HepG2 (cell line): ENCODE measurements around the gene PISD. TPM values are rescaled to one million over a fixed set of nuclear protein-coding genes. Genes with fewer than 3 reads are reported as not detected.

Source experiments
- ARNT2 ChIP-seq: sonication (generic); formaldehyde crosslinking; IDR thresholded peaks from 2 replicates; pipeline ENCODE4 v1.8.0; 2022; ENCODE audit warnings: mild to moderate bottlenecking, low read depth, missing genetic modification reagents, moderate library complexity
- ATRX ChIP-seq: sonication (generic); formaldehyde crosslinking; IDR thresholded peaks from 2 replicates; pipeline ENCODE4 v1.4.0; 2020; ENCODE audit warnings: missing genetic modification reagents, borderline replicate concordance
- ELF4 ChIP-seq: sonication (generic); formaldehyde crosslinking; IDR thresholded peaks from 2 replicates; pipeline ENCODE4 v1.5.0; 2020; ENCODE audit warnings: missing genetic modification reagents, mild to moderate bottlenecking, moderate library complexity, borderline replicate concordance
- ETV6 ChIP-seq: sonication (generic); formaldehyde crosslinking; conservative IDR thresholded peaks from 2 replicates; pipeline ENCODE4 v1.4.0; 2020; ENCODE audit warnings: missing genetic modification reagents
- FOXO1 ChIP-seq: sonication (generic); formaldehyde crosslinking; IDR thresholded peaks from 2 replicates; pipeline ENCODE4 v1.4.0; 2020; ENCODE audit warnings: missing genetic modification reagents
- HOXD1 ChIP-seq: sonication (generic); formaldehyde crosslinking; IDR thresholded peaks from 2 replicates; pipeline ENCODE4 v1.5.0; 2020; ENCODE audit warnings: missing genetic modification reagents
- KDM3A ChIP-seq: IDR thresholded peaks from 2 replicates; pipeline ENCODE4 v1.6.1; 2018; ENCODE audit warnings: low read depth, missing compliant biosample characterization
- MLLT10 ChIP-seq: sonication (generic); formaldehyde crosslinking; IDR thresholded peaks from 2 replicates; pipeline ENCODE4 v1.4.0; 2020; ENCODE audit warnings: missing genetic modification reagents
- MYC ChIP-seq: sonication (generic); formaldehyde crosslinking; IDR thresholded peaks from 2 replicates; pipeline ENCODE4 v1.9.0; 2021; ENCODE audit warnings: missing genetic modification reagents, borderline replicate concordance
- NFE2 ChIP-seq: sonication (generic); formaldehyde crosslinking; IDR thresholded peaks from 2 replicates; pipeline ENCODE4 v1.4.0; 2020; ENCODE audit warnings: missing genetic modification reagents
- PCBP1 ChIP-seq: fragments of 200-400 bp; formaldehyde crosslinking; IDR thresholded peaks from 2 replicates; pipeline ENCODE4 v1.6.1; 2017; ENCODE audit warnings: mild to moderate bottlenecking, low read depth, low read length, borderline replicate concordance
- POLR2G ChIP-seq: fragments of 200-400 bp; formaldehyde crosslinking; IDR thresholded peaks from 2 replicates; pipeline ENCODE4 v1.6.1; 2018; ENCODE audit warnings: mild to moderate bottlenecking, low read depth, low read length, moderate library complexity
- RAD51 ChIP-seq: fragments of 450-650 bp; IDR thresholded peaks from 2 replicates; pipeline ENCODE4 v1.6.1; 2016; ENCODE audit warnings: borderline replicate concordance
- RARG ChIP-seq: sonication (generic); formaldehyde crosslinking; IDR thresholded peaks from 2 replicates; pipeline ENCODE4 v1.4.0; 2020; ENCODE audit warnings: low read depth, mild to moderate bottlenecking, missing genetic modification reagents
- SP1 ChIP-seq, 2 experiments: fragments of 450-650 bp in 1 of 2; sonication (generic) in 1 of 2; formaldehyde crosslinking in 1 of 2; IDR thresholded peaks; 2 replicates each; pipeline versions ENCODE4 v1.4.0 to v1.6.1; 2016 to 2020; ENCODE audit warnings: missing genetic modification reagents in 1 of 2
- TBP ChIP-seq: sonication (generic); formaldehyde crosslinking; IDR thresholded peaks from 2 replicates; pipeline ENCODE4 v1.5.0; 2020; ENCODE audit warnings: missing genetic modification reagents
- ZBTB20 ChIP-seq: sonication (generic); formaldehyde crosslinking; IDR thresholded peaks from 2 replicates; pipeline ENCODE4 v1.8.1; 2023; ENCODE audit warnings: missing genetic modification reagents, low read depth, mild to moderate bottlenecking, borderline replicate concordance
- ZNF337 ChIP-seq: sonication (generic); formaldehyde crosslinking; IDR thresholded peaks from 2 replicates; pipeline ENCODE4 v1.5.1; 2020; ENCODE audit warnings: missing genetic modification reagents, low read depth, mild to moderate bottlenecking, borderline replicate concordance
- ZNF33A ChIP-seq: sonication (generic); formaldehyde crosslinking; IDR thresholded peaks from 2 replicates; pipeline ENCODE4 v1.5.1; 2020; ENCODE audit warnings: missing genetic modification reagents, mild to moderate bottlenecking, moderate library complexity, borderline replicate concordance
- ZNF354B ChIP-seq: sonication (generic); formaldehyde crosslinking; IDR thresholded peaks from 2 replicates; pipeline ENCODE4 v1.8.0; 2022; ENCODE audit warnings: mild to moderate bottlenecking, missing genetic modification reagents
- ZNF367 ChIP-seq: sonication (generic); formaldehyde crosslinking; IDR thresholded peaks from 2 replicates; pipeline ENCODE4 v1.4.0; 2020; ENCODE audit warnings: missing genetic modification reagents, borderline replicate concordance
- ZNF501 ChIP-seq: sonication (generic); formaldehyde crosslinking; IDR thresholded peaks from 2 replicates; pipeline ENCODE4 v1.5.1; 2020; ENCODE audit warnings: mild to moderate bottlenecking, moderate library complexity, missing genetic modification reagents
- polyA plus RNA-seq, 8 experiments: library from polyadenylated mRNA; depleted of rRNA in 3 of 8; stranded (reverse) in 7 of 8; unstranded in 1 of 8; fragments of >200 nt; fragmentation: Illumina TruSeq in 4 of 8; extraction: Trizol in 4 of 8; gene quantifications; 2 replicates each; pipeline versions ENCODE4 v1.2.1 to v1.2.3, GENCODE V29; 2011 to 2016; ENCODE audit warnings: low read depth in 4 of 8, missing spikeins in 1 of 8, mixed read lengths in 1 of 8; ENCODE audit not compliant: insufficient read depth in 1 of 8
- total RNA-seq, 5 experiments: library from RNA; depleted of rRNA; stranded (reverse); fragments of >200 nt; fragmentation: Illumina TruSeq; extraction: Trizol; gene quantifications; 2 replicates each; pipeline ENCODE4 v1.2.3, GENCODE V29; 2016; ENCODE audit warnings: low read depth in 1 of 5
- TF ChIP-seq, protein P1 (sequence below): sonication (generic); formaldehyde crosslinking; IDR thresholded peaks from 2 replicates; pipeline ENCODE4 v1.5.0; 2020; ENCODE audit warnings: missing genetic modification reagents, mild to moderate bottlenecking, borderline replicate concordance
- TF ChIP-seq, protein P2 (sequence below): IDR thresholded peaks from 2 replicates; pipeline ENCODE4 v1.6.1; 2016
- TF ChIP-seq, protein P3 (sequence below): sonication (generic); formaldehyde crosslinking; IDR thresholded peaks from 2 replicates; pipeline ENCODE4 v1.4.0; 2020; ENCODE audit warnings: mild to moderate bottlenecking, missing genetic modification reagents
- TF ChIP-seq, protein P4 (sequence below): sonication (generic); formaldehyde crosslinking; IDR thresholded peaks from 2 replicates; pipeline ENCODE4 v1.5.0; 2020; ENCODE audit warnings: missing genetic modification reagents, mild to moderate bottlenecking, borderline replicate concordance

Gene PISD
- total and polyA plus RNA-seq, 2 of the 13 experiments (the other 11 are each of a cell fraction or from before 2014, with no cell fraction given) = 30.1 to 47.7 TPM

DNA sequence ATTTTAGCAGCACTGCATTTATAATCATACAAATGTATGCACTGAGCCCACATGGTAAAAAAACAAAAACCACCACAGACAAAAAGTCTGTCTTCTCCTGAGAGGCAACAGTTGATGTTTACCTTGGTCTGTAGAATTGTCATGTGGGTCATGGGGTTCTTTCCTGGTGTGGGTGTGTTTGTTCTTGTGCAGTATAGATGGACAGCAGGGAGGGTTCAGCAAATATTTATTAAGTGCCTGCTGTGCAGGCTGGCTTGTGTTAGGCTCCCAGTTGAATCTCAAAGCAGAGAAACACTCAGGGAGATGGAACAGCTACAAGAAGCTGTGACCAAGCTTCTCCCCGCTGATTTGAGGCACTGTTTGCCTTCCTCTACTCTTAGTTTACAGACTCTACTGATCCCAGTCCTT, 82.2 kb downstream of the PISD start (continued):
- TF ChIP-seq ETV6 (CRISPR knock-in tag) (no peak), RAD51 (no peak), MLLT10 (CRISPR knock-in tag) (no peak), ZBTB20 (CRISPR knock-in tag) (peak; percentile 99), FOXO1 (peak; percentile 86), TBP (no peak), RARG (no peak), SP1 (IDR thresholded peaks at IDR 0.05) (no peak), SP1 (CRISPR knock-in tag; IDR thresholded peaks at IDR 0.05) (no peak), PCBP1 (no peak), ELF4 (CRISPR knock-in tag) (0 out of 2 replicates have a peak, but pooled peaks have one; percentile 28), KDM3A (CRISPR knock-in tag) (0 out of 2 replicates have a peak, but pooled peaks have one; percentile 53), ZNF337 (no peak), ZNF367 (CRISPR knock-in tag) (no peak), NFE2 (no peak), MYC (CRISPR knock-in tag) (peak; percentile 30; the same call in 1 of the 2 replicates), ZNF33A (CRISPR knock-in tag) (no peak), ZNF501 (peak; percentile 1; the same call in 1 of the 2 replicates), ZNF354B (CRISPR knock-in tag) (no peak), ARNT2 (no peak), ATRX (CRISPR knock-in tag) (no peak), POLR2G (peak; percentile 69), HOXD1 (peak; percentile 46; the same call in 1 of the 2 replicates)
- TF ChIP-seq, protein P1, sequence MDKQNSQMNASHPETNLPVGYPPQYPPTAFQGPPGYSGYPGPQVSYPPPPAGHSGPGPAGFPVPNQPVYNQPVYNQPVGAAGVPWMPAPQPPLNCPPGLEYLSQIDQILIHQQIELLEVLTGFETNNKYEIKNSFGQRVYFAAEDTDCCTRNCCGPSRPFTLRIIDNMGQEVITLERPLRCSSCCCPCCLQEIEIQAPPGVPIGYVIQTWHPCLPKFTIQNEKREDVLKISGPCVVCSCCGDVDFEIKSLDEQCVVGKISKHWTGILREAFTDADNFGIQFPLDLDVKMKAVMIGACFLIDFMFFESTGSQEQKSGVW (CRISPR knock-in tag) = no peak
- TF ChIP-seq, protein P2, sequence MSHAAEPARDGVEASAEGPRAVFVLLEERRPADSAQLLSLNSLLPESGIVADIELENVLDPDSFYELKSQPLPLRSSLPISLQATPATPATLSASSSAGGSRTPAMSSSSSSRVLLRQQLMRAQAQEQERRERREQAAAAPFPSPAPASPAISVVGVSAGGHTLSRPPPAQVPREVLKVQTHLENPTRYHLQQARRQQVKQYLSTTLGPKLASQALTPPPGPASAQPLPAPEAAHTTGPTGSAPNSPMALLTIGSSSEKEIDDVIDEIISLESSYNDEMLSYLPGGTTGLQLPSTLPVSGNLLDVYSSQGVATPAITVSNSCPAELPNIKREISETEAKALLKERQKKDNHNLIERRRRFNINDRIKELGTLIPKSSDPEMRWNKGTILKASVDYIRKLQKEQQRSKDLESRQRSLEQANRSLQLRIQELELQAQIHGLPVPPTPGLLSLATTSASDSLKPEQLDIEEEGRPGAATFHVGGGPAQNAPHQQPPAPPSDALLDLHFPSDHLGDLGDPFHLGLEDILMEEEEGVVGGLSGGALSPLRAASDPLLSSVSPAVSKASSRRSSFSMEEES (CRISPR knock-in tag) = peak; percentile 99
- TF ChIP-seq, protein P3, sequence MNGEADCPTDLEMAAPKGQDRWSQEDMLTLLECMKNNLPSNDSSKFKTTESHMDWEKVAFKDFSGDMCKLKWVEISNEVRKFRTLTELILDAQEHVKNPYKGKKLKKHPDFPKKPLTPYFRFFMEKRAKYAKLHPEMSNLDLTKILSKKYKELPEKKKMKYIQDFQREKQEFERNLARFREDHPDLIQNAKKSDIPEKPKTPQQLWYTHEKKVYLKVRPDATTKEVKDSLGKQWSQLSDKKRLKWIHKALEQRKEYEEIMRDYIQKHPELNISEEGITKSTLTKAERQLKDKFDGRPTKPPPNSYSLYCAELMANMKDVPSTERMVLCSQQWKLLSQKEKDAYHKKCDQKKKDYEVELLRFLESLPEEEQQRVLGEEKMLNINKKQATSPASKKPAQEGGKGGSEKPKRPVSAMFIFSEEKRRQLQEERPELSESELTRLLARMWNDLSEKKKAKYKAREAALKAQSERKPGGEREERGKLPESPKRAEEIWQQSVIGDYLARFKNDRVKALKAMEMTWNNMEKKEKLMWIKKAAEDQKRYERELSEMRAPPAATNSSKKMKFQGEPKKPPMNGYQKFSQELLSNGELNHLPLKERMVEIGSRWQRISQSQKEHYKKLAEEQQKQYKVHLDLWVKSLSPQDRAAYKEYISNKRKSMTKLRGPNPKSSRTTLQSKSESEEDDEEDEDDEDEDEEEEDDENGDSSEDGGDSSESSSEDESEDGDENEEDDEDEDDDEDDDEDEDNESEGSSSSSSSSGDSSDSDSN (CRISPR knock-in tag) = no peak
- TF ChIP-seq, protein P4, sequence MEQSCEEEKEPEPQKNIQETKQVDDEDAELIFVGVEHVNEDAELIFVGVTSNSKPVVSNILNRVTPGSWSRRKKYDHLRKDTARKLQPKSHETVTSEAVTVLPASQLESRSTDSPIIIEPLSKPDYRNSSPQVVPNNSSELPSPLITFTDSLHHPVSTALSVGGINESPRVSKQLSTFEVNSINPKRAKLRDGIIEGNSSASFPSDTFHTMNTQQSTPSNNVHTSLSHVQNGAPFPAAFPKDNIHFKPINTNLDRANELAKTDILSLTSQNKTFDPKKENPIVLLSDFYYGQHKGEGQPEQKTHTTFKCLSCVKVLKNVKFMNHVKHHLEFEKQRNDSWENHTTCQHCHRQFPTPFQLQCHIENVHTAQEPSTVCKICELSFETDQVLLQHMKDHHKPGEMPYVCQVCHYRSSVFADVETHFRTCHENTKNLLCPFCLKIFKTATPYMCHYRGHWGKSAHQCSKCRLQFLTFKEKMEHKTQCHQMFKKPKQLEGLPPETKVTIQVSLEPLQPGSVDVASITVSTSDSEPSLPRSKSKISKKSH = no peak
